Adrenal gland (tissue), 5 donors: ENCODE data around the gene CACNA1C.

Experiments
- CTCF ChIP-seq, 6 experiments: fragments of 450-650 bp in 4 of 6; fragments of 200-600 bp in 2 of 6; sonication (generic) in 1 of 6; IDR thresholded peaks; 1 replicate in 5 of 6; 2 replicates in 1 of 6; pipeline versions ENCODE4 v1.5.1 to v1.8.0; 2016 to 2021; ENCODE audit warnings: antibody characterized with exemption in 6 of 6, mild to moderate bottlenecking in 2 of 6, moderate library complexity in 1 of 6
- POLR2A ChIP-seq, 2 donors: fragments of 450-650 bp; IDR thresholded peaks; one replicate each; pipeline ENCODE4 v1.6.1; 2017; ENCODE audit warnings: antibody characterized with exemption in 2 of 2, mild to moderate bottlenecking in 2 of 2, moderate library complexity in 1 of 2
- donor health status: DM: no; HTN: no; CAD: no.

- TF ChIP-seq CTCF (IDR thresholded peaks at IDR 0.05) (no peak), POLR2A (IDR thresholded peaks at IDR 0.05) (no peak)
Observed at GRCh38 chr12:2450553-2450952, 397.8 kb downstream of the CACNA1C start.
